ENCODE results near the gene C1QTNF6. TPM values are rescaled to one million over a fixed set of nuclear protein-coding genes. Genes with fewer than 3 reads are reported as not detected.
"Not testable (repeated sequence)": the region's sequence is repeated elsewhere in the genome, so short reads cannot be mapped to it uniquely, and the experiment has no call there.

C1QTNF6 gene
- polyA plus RNA-seq, 4 donors: 26.1 to 52.3 (median 30.9) TPM

- no peak for DNase-seq (ENCODE audit: low read depth in 4 of 4, low spot score in 3 of 4)
Observed at GRCh38 chr22:37178350-37179125, 9.5 kb downstream of the C1QTNF6 start.

GRCh38 chr22:37177755-37178154 is 10.3 kb downstream of the C1QTNF6 start:
- no peak for DNase-seq (ENCODE audit: low read depth in 4 of 4, low spot score in 3 of 4)

GRCh38 chr22:37177221-37177620 is 10.8 kb downstream of the C1QTNF6 start:
- DNase-seq (ENCODE audit: low read depth in 4 of 4, low spot score in 3 of 4): no peak

GRCh38 chr22:37176464-37177061 is 11.5 kb downstream of the C1QTNF6 start:
- DNase-seq (ENCODE audit: low read depth in 4 of 4, low spot score in 3 of 4): peak in 1 of 4 donors; percentile 63

- no peak for DNase-seq (ENCODE audit: low read depth in 4 of 4, low spot score in 3 of 4)
Observed at GRCh38 chr22:37175414-37176281, 12.4 kb downstream of the C1QTNF6 start.

- no peak for DNase-seq (ENCODE audit: low read depth in 4 of 4, low spot score in 3 of 4)
Observed at GRCh38 chr22:37174964-37175363, 13.1 kb downstream of the C1QTNF6 start.

- no peak for DNase-seq (ENCODE audit: low read depth in 4 of 4, low spot score in 3 of 4)
Observed at GRCh38 chr22:37173709-37174108, 14.3 kb downstream of the C1QTNF6 start.

- DNase-seq (ENCODE audit: low read depth in 4 of 4, low spot score in 3 of 4): no peak
Observed at GRCh38 chr22:37172266-37173245, 15.5 kb downstream of the C1QTNF6 start.

GRCh38 chr22:37171662-37172061 is 16.4 kb downstream of the C1QTNF6 start:
- no peak for DNase-seq (ENCODE audit: low read depth in 4 of 4, low spot score in 3 of 4)

GRCh38 chr22:37170689-37171405 is 17.2 kb downstream of the C1QTNF6 start:
- DNase-seq (ENCODE audit: low read depth in 4 of 4, low spot score in 3 of 4): not testable (repeated sequence)

GRCh38 chr22:37169947-37170688 is 17.9 kb downstream of the C1QTNF6 start:
- DNase-seq (ENCODE audit: low read depth in 4 of 4, low spot score in 3 of 4): no peak

- no peak for DNase-seq (ENCODE audit: low read depth in 4 of 4, low spot score in 3 of 4)
Observed at GRCh38 chr22:37169406-37169805, 18.6 kb downstream of the C1QTNF6 start.

GRCh38 chr22:37167981-37168647 is 19.9 kb downstream of the C1QTNF6 start:
- DNase-seq (ENCODE audit: low read depth in 4 of 4, low spot score in 3 of 4): no peak

GRCh38 chr22:37167176-37167980 is 20.7 kb downstream of the C1QTNF6 start:
- DNase-seq (ENCODE audit: low read depth in 4 of 4, low spot score in 3 of 4): no peak

- DNase-seq (ENCODE audit: low read depth in 4 of 4, low spot score in 3 of 4): peak in 3 of 4 donors; percentile 59 to 69 (median 64)
Observed at GRCh38 chr22:37166675-37167066, 21.4 kb downstream of the C1QTNF6 start.

GRCh38 chr22:37165940-37166674 is 21.9 kb downstream of the C1QTNF6 start:
- DNase-seq (ENCODE audit: low read depth in 4 of 4, low spot score in 3 of 4): no peak

- no peak for DNase-seq (ENCODE audit: low read depth in 4 of 4, low spot score in 3 of 4)
Observed at GRCh38 chr22:37165066-37165465, 23.0 kb downstream of the C1QTNF6 start.
